Testis (tissue), 2 donors: ENCODE measurements around the gene ZFYVE26.

ENCODE experiments used
- CTCF ChIP-seq, 3 experiments: fragments of 450-650 bp in 2 of 3; fragments of 200-600 bp in 1 of 3; sonication (generic) in 1 of 3; IDR thresholded peaks; one replicate each; pipeline ENCODE4 v1.5.1; 2016 to 2019; ENCODE audit warnings: antibody characterized with exemption in 3 of 3, mild to moderate bottlenecking in 2 of 3, moderate library complexity in 1 of 3
- POLR2A ChIP-seq: fragments of 450-650 bp; IDR thresholded peaks from one replicate; pipeline ENCODE4 v1.6.1; 2017; ENCODE audit warnings: antibody characterized with exemption, mild to moderate bottlenecking, moderate library complexity

- TF ChIP-seq CTCF (IDR thresholded peaks at IDR 0.05) (no peak), POLR2A (no peak)
Observed at GRCh38 chr14:67816326-67817002, at the start of gene ZFYVE26.
